ENCODE results near the gene CROCC2.

- TF ChIP-seq CTCF (IDR thresholded peaks at IDR 0.05 in 4 of 5, conservative IDR thresholded peaks at IDR 0.05 in 1 of 5): no peak
- no peak for TF ChIP-seq POLR2A (IDR thresholded peaks at IDR 0.05)
These were observed 59.3 kb downstream of the CROCC2 start for GRCh38 chr2:240965296-240965904.
